K562 (cell line): ENCODE measurements around the gene SDK1. TPM values are rescaled to one million over a fixed set of nuclear protein-coding genes. Genes with fewer than 3 reads are reported as not detected.

Experiments
- ARID2 ChIP-seq: fragments of 450-650 bp; IDR thresholded peaks from 2 replicates; pipeline ENCODE4 v1.6.1; 2017; ENCODE audit warnings: antibody characterized with exemption, mild to moderate bottlenecking
- ARID3B ChIP-seq: fragments of 250-450 bp; sonication (Bioruptor Pico); IDR thresholded peaks from 2 replicates; pipeline ENCODE4 v1.4.0; 2020; ENCODE audit warnings: borderline replicate concordance
- CBFB ChIP-seq: sonication (generic); formaldehyde crosslinking; IDR thresholded peaks from 2 replicates; pipeline ENCODE4 v1.4.0; 2020; ENCODE audit warnings: mild to moderate bottlenecking, missing genetic modification reagents
- CCNT2 ChIP-seq: IDR thresholded peaks from 2 replicates; pipeline ENCODE4 v1.6.1; 2011; ENCODE audit warnings: borderline replicate concordance, low read depth, mild to moderate bottlenecking, moderate library complexity, mixed read lengths, low read length; ENCODE audit not compliant: insufficient read length; ENCODE audit errors: extremely low read depth
- DIDO1 ChIP-seq: fragments of 450-650 bp; IDR thresholded peaks from 2 replicates; pipeline ENCODE4 v1.6.1; 2016; ENCODE audit warnings: low read depth, missing biosample characterization, missing genetic modification characterization
- ETS2 ChIP-seq: IDR thresholded peaks from 2 replicates; pipeline ENCODE4 v1.6.1; 2016; ENCODE audit warnings: borderline replicate concordance, missing genetic modification characterization, mild to moderate bottlenecking, moderate library complexity, missing compliant biosample characterization; ENCODE audit not compliant: poor library complexity, severe bottlenecking
- KLF16 ChIP-seq: IDR thresholded peaks from 2 replicates; pipeline ENCODE4 v1.6.1; 2016; ENCODE audit warnings: antibody characterized with exemption
- MAX ChIP-seq: sonication (generic); formaldehyde crosslinking; IDR thresholded peaks from 2 replicates; pipeline ENCODE4 v1.9.0; 2022; ENCODE audit warnings: mild to moderate bottlenecking, missing genetic modification reagents
- MAZ ChIP-seq, 2 experiments: fragments of 450-650 bp in 1 of 2; sonication (generic) in 1 of 2; formaldehyde crosslinking; IDR thresholded peaks in 1 of 2; conservative IDR thresholded peaks in 1 of 2; 2 replicates each; pipeline versions ENCODE4 v1.4.0 to v1.5.0; 2020; ENCODE audit warnings: mild to moderate bottlenecking in 1 of 2, missing genetic modification reagents in 1 of 2
- MBD1 ChIP-seq: fragments of 250-450 bp; sonication (Bioruptor Pico); IDR thresholded peaks from 2 replicates; pipeline ENCODE4 v1.8.0; 2022; ENCODE audit warnings: inconsistent platforms
- NCOA1 ChIP-seq: fragments of 450-650 bp; IDR thresholded peaks from 2 replicates; pipeline ENCODE4 v1.6.1; 2016; ENCODE audit warnings: low read depth
- NR3C1 ChIP-seq: sonication (generic); formaldehyde crosslinking; IDR thresholded peaks from 2 replicates; pipeline ENCODE4 v1.8.1; 2022; ENCODE audit warnings: missing genetic modification reagents
- PBX2 ChIP-seq, 2 experiments: IDR thresholded peaks in 1 of 2; conservative IDR thresholded peaks in 1 of 2; 2 replicates each; pipeline ENCODE4 v1.6.1; 2016; ENCODE audit warnings: low read depth in 2 of 2, mild to moderate bottlenecking in 1 of 2, missing compliant biosample characterization in 1 of 2, missing genetic modification characterization in 1 of 2, moderate library complexity in 1 of 2
- RAD21 ChIP-seq, 2 experiments: fragments of 250-450 bp in 1 of 2; fragments of 450-650 bp in 1 of 2; sonication (Bioruptor Pico) in 1 of 2; formaldehyde crosslinking in 1 of 2; IDR thresholded peaks in 1 of 2; conservative IDR thresholded peaks in 1 of 2; 2 replicates each; pipeline versions ENCODE4 v1.4.0 to v1.8.0; 2020 to 2022; ENCODE audit warnings: mild to moderate bottlenecking in 2 of 2, moderate library complexity in 1 of 2
- RNF219 ChIP-seq: fragments of 250-450 bp; sonication (Bioruptor Pico); IDR thresholded peaks from 2 replicates; pipeline ENCODE4 v1.5.0; 2022; ENCODE audit warnings: mild to moderate bottlenecking
- SMARCE1 ChIP-seq: fragments of 450-650 bp; IDR thresholded peaks from 2 replicates; pipeline ENCODE4 v1.7.1; 2016; ENCODE audit warnings: mild to moderate bottlenecking
- ZKSCAN1 ChIP-seq: fragments of 150-350 bp; IDR thresholded peaks from 2 replicates; pipeline ENCODE4 v1.6.1; 2016; ENCODE audit warnings: low read depth, low read length
- ZNF830 ChIP-seq: fragments of 250-450 bp; sonication (Bioruptor Pico); IDR thresholded peaks from 2 replicates; pipeline ENCODE4 v1.5.0; 2021; ENCODE audit warnings: mild to moderate bottlenecking
- polyA plus RNA-seq, 8 experiments: library from polyadenylated mRNA; depleted of rRNA in 4 of 8; stranded (reverse) in 5 of 8; unstranded in 3 of 8; fragments of >200 nt; fragmentation: Nextera tagmentation in 2 of 8; fragmentation: Illumina TruSeq in 1 of 8; extraction: Ambion mirVana in 2 of 8; extraction: Trizol in 1 of 8; gene quantifications; 2 replicates each; pipeline versions ENCODE4 v1.2.1 to v1.2.3, GENCODE V29; 2011 to 2014; ENCODE audit warnings: inconsistent platforms in 1 of 8, missing spikeins in 1 of 8
- total RNA-seq, 7 experiments: library from RNA; depleted of rRNA in 6 of 7; stranded (reverse); fragments of >200 nt in 6 of 7; fragmentation: Illumina TruSeq in 2 of 7; extraction: Trizol in 2 of 7; gene quantifications; 2 replicates each; pipeline versions ENCODE4 v1.2.1 to v1.2.3, GENCODE V29; 2011 to 2021; ENCODE audit warnings: low replicate concordance in 1 of 7

The SDK1 gene
- total and polyA plus RNA-seq, 9 of the 15 experiments (the other 6 are each of a cell fraction or from before 2014, with no cell fraction given), result 0.16 TPM; not detected in 8

- TF ChIP-seq PBX2 (CRISPR knock-in tag; IDR thresholded peaks at IDR 0.05; ENCODE audit: low read depth), result no peak
- TF ChIP-seq PBX2 (tag; conservative IDR thresholded peaks at IDR 0.05; ENCODE audit: low read depth), result no peak
- TF ChIP-seq ETS2 (tag), result no peak
- TF ChIP-seq KLF16, result no peak
- TF ChIP-seq SMARCE1, result no peak
- no peak for TF ChIP-seq MBD1 (CRISPR knock-in tag)
- TF ChIP-seq RAD21 (CRISPR knock-in tag; conservative IDR thresholded peaks at IDR 0.05 in 1 of 2, IDR thresholded peaks at IDR 0.05 in 1 of 2), result 0 out of 4 replicates have a peak, but pooled peaks of 1 of the 2 experiments have one; percentile 6
- no peak for TF ChIP-seq CBFB (CRISPR knock-in tag)
- TF ChIP-seq RNF219 (CRISPR knock-in tag), result no peak
- 0 out of 2 replicates have a peak, but pooled peaks have one; percentile 23 for TF ChIP-seq ZKSCAN1
- TF ChIP-seq MAX (CRISPR knock-in tag), result no peak
- no peak for TF ChIP-seq ZNF830 (CRISPR knock-in tag)
- TF ChIP-seq MAZ (CRISPR knock-in tag; conservative IDR thresholded peaks at IDR 0.05 in 1 of 2, IDR thresholded peaks at IDR 0.05 in 1 of 2), result no peak
- TF ChIP-seq NR3C1 (CRISPR knock-in tag), result no peak
- no peak for TF ChIP-seq NCOA1
- no peak for TF ChIP-seq ARID3B (CRISPR knock-in tag)
- TF ChIP-seq CCNT2, result no peak
- TF ChIP-seq ARID2, result no peak
- TF ChIP-seq DIDO1, result peak; percentile 57; the same call in 1 of the 2 replicates
These were observed 802.5 kb downstream of the SDK1 start (continued) for GRCh38 chr7:4103352-4104091.
